Right lobe of liver (tissue), 4 donors: ENCODE results near the gene AKR1D1.

Source experiments
- POLR2A ChIP-seq: fragments of 450-650 bp; IDR thresholded peaks from one replicate; pipeline ENCODE4 v1.6.1; 2017; ENCODE audit warnings: antibody characterized with exemption, mild to moderate bottlenecking
- TF ChIP-seq, protein P1 (sequence below), 4 donors: fragments of 200-600 bp in 3 of 4; fragments of 450-650 bp in 1 of 4; IDR thresholded peaks; one replicate each; pipeline versions ENCODE4 v1.5.1 to v1.8.0; 2016 to 2022; ENCODE audit warnings: antibody characterized with exemption in 4 of 4, mild to moderate bottlenecking in 2 of 4
- donor health status: DM: no; HTN: no; CAD: no.
- donor health status: DM: no; HTN: no; CAD: no.
- donor health status: DM: no; HTN: yes; CAD: no.

DNA sequence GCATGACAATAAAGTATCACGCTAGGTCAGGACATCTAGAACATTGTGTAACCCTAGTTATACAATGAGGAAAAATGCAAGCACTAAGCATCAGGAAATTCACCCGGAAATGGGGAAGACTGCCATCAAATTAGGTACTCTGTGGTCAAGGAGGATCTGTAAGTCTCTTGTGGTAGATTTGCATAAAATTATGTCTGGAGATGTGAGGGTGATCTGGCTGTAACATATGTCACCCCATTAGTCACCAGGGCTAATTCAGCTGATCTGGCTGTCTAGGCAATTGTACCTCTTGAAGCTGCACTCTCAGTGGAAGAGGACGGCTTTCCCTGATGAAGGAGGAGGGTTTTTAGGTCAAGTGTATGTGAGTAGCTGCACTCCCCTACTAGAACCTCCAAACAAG is 14.8 kb downstream of the AKR1D1 start:
- TF ChIP-seq, protein P1, sequence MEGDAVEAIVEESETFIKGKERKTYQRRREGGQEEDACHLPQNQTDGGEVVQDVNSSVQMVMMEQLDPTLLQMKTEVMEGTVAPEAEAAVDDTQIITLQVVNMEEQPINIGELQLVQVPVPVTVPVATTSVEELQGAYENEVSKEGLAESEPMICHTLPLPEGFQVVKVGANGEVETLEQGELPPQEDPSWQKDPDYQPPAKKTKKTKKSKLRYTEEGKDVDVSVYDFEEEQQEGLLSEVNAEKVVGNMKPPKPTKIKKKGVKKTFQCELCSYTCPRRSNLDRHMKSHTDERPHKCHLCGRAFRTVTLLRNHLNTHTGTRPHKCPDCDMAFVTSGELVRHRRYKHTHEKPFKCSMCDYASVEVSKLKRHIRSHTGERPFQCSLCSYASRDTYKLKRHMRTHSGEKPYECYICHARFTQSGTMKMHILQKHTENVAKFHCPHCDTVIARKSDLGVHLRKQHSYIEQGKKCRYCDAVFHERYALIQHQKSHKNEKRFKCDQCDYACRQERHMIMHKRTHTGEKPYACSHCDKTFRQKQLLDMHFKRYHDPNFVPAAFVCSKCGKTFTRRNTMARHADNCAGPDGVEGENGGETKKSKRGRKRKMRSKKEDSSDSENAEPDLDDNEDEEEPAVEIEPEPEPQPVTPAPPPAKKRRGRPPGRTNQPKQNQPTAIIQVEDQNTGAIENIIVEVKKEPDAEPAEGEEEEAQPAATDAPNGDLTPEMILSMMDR (IDR thresholded peaks at IDR 0.05), result no peak
- TF ChIP-seq POLR2A, result no peak
